Thoracic aorta (tissue), 2 donors: Measurements from ENCODE around the gene ACTL8. TPM values are rescaled to one million over a fixed set of nuclear protein-coding genes. Genes with fewer than 3 reads are reported as not detected.

Experiments used
- ATAC-seq: fragments of 150-250 bp; one replicate; pipeline ENCODE4 v1.8.0; 2017; ENCODE audit warnings: low read depth; ENCODE audit not compliant: insufficient number of reproducible peaks, low FRiP score
- DNase-seq: peaks from one replicate; pipeline ENCODE4 v3.0.0-alpha.2; 2020; ENCODE audit warnings: low spot score
- H3K27ac ChIP-seq, 2 donors: fragments of 200-600 bp; sonication (generic); 1 replicate in 1 of 2; 2 replicates in 1 of 2; pipeline ENCODE4 v1.5.1; 2016; ENCODE audit warnings: mild to moderate bottlenecking in 2 of 2, moderate library complexity in 2 of 2
- H3K27me3 ChIP-seq: fragments of 200-600 bp; sonication (generic); replicated peaks from 2 replicates; pipeline ENCODE4 v1.6.0; 2016; ENCODE audit warnings: mild to moderate bottlenecking; ENCODE audit not compliant: insufficient read depth
- H3K36me3 ChIP-seq: fragments of 200-600 bp; sonication (generic); one replicate; pipeline ENCODE4 v1.5.1; 2016
- H3K4me1 ChIP-seq, 2 donors: fragments of 200-600 bp; sonication (generic); 1 replicate in 1 of 2; 2 replicates in 1 of 2; pipeline versions ENCODE4 v1.5.1 to v1.6.0; 2016; ENCODE audit warnings: low read depth in 2 of 2, mild to moderate bottlenecking in 1 of 2; ENCODE audit not compliant: control insufficient read depth in 1 of 2
- H3K4me3 ChIP-seq: fragments of 200-600 bp; sonication (generic); 2 replicates; pipeline ENCODE4 v1.5.1; 2016; ENCODE audit warnings: mild to moderate bottlenecking
- H3K9me3 ChIP-seq: fragments of 200-600 bp; sonication (generic); 2 replicates; pipeline ENCODE4 v1.5.1; 2016
- CTCF ChIP-seq: fragments of 200-600 bp; sonication (generic); IDR thresholded peaks from one replicate; pipeline ENCODE4 v1.5.1; 2019; ENCODE audit warnings: antibody characterized with exemption
- total RNA-seq, 2 donors: library from RNA; depleted of rRNA; stranded (reverse); fragments of >200 nt; gene quantifications; one replicate each; pipeline versions ENCODE4 v1.1.0 to v1.2.3, GENCODE V29; 2016

ACTL8 gene
- total RNA-seq, 2 donors from 2014 or later = not detected

DNA sequence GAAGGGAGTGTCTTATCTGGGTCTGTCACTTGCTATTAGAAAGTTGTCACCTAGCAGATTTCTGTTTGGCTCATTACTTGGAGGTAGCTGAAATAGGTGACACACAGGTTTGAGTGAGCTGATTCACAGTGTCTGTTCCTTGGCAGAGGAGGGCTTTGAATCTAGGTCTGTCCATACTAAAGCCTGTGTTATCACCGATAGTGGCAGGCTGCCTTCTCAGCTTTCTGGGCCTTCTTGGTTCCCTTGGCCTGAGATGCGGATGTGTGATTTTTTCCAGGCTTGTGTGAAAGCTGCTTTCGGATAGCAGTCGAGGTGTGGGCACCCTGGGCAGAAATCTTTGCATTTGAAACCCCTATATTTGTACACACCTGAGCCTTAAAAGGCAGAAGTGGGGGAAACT lies 73.9 kb downstream of the ACTL8 start:
- Histone ChIP-seq H3K27ac (no peak overlapping the region), H3K36me3 (no peaks in the 10 kb centered on the region), H3K9me3 (no peaks in the 10 kb centered on the region), H3K4me1 (no peaks in the 10 kb centered on the region), H3K27me3 (no peaks in the 10 kb centered on the region), H3K4me3 (no peak overlapping the region)
- ATAC-seq (no peak), DNase-seq (no peak)
- no peak for TF ChIP-seq CTCF

DNA sequence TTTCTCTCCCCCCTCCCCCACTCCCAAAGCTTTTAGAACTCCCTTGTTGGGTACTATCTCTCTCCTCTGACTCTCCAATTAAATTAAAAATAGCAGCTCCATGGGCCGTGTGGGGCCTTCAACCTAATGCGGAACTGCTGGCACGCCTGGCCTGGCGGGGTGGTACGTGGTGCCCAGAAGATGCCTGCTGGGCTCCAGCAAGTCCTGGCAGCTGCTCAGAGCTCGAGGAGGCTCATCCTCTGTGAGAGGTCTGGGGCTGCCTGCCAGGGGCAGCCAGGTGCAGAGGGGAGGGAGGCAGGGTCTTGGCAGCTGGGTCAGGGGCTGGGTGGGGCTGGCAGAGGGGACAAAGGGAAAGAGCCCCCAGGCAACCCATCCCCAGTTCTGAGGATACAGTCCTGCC lies 74.4 kb downstream of the ACTL8 start:
- Histone ChIP-seq H3K36me3 (no peaks in the 10 kb centered on the region), H3K9me3 (no peaks in the 10 kb centered on the region), H3K4me1 (no peaks in the 10 kb centered on the region), H3K4me3 (no peak overlapping the region), H3K27ac (no peak overlapping the region), H3K27me3 (no peaks in the 10 kb centered on the region)
- TF ChIP-seq CTCF = no peak
- ATAC-seq = no peak
- DNase-seq = no peak

DNA sequence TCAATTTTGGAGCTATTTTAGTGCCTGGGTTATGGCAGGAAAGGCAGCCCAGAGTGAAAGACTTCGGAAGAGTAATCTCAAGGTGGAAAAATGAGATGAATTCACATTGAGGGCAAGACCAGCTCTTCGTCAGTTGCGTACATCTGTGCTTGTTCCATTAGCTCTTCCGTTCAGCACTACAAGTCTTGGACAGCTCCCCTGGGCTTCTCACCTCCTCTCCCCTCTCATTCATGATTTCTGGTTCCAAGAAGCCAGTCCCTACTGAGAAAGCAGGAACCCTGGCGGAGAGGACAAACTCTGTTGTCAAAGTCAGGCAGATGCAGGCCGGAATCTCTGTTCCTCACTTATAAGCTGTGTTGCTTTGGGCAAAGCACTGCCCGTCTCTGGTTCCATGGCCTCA lies 76.5 kb downstream of the ACTL8 start:
- DNase-seq = no peak

GRCh38 chr1:17833661-17834501 lies 78.7 kb downstream of the ACTL8 start:
- H3K36me3 ChIP-seq = no peaks in the 10 kb centered on the region
- ATAC-seq (no peak), DNase-seq (no peak)
- no peaks in the 10 kb centered on the region for H3K4me1 ChIP-seq
- H3K27ac ChIP-seq = no peak overlapping the region
- no peak overlapping the region for H3K4me3 ChIP-seq
- TF ChIP-seq CTCF = no peak
- no peaks in the 10 kb centered on the region for H3K9me3 ChIP-seq
- H3K27me3 ChIP-seq = no peaks in the 10 kb centered on the region

More for the DNA sequence above, 76.5 kb downstream of the ACTL8 start:
- no peak for TF ChIP-seq CTCF
- no peaks in the 10 kb centered on the region for H3K4me1 ChIP-seq
- H3K27ac ChIP-seq = no peak overlapping the region
- no peaks in the 10 kb centered on the region for H3K9me3 ChIP-seq
- no peak for ATAC-seq
- H3K4me3 ChIP-seq = no peak overlapping the region
- H3K27me3 ChIP-seq = no peaks in the 10 kb centered on the region
- H3K36me3 ChIP-seq = no peaks in the 10 kb centered on the region

DNA sequence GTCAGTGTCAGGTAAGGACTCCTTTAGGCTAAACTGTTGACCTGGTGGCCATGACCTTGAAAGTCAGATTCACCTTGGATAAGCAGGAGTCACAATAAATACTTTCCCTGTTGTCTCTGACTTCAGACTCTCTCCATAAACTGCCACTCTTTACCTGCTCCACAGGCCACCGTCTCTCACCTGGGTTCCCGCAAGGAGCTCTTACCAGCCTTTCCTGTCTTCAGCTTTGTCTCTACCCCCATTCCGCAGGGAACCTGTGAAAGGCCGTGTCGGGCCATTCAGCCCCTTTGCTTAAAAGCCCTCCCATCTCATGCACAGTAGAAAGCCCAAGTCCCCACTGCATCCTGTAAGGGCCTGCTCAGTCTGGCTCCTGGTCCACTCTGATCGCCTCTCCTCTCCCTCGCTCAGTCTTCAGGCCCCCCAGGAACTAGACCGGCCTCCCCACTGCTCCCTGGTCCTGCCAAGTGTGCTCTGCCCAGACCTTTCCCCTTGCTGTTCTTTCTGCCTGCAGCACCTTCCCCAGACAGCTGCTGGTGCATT lies 79.5 kb downstream of the ACTL8 start:
- no peaks in the 10 kb centered on the region for H3K9me3 ChIP-seq
- no peaks in the 10 kb centered on the region for H3K36me3 ChIP-seq
- DNase-seq (no peak), ATAC-seq (no peak)
- H3K4me3 ChIP-seq = no peak overlapping the region
- no peak overlapping the region for H3K27ac ChIP-seq
- TF ChIP-seq CTCF = no peak
- no peaks in the 10 kb centered on the region for H3K27me3 ChIP-seq
- H3K4me1 ChIP-seq = no peaks in the 10 kb centered on the region
